GM23338 (cell line): Measurements from ENCODE around the gene ITFG1. TPM values are rescaled to one million over a fixed set of nuclear protein-coding genes. Genes with fewer than 3 reads are reported as not detected.
A peak's percentile ranks its signal among the peaks of the same experiment; 100 is the strongest.

ENCODE experiments used
- ATAC-seq: fragments of 200-7000 bp; cut with Tn5 transposase; 3 replicates; pipeline ENCODE4 v1.9.1; 2020
- DNase-seq: peaks from one replicate; pipeline ENCODE4 v3.0.0-alpha.2; 2015; ENCODE audit warnings: low spot score
- H2AFZ ChIP-seq: fragments of 200-600 bp; sonication (generic); 2 replicates; pipeline ENCODE4 v1.8.0; 2016; ENCODE audit warnings: antibody characterized with exemption, mild to moderate bottlenecking, moderate library complexity
- H3F3A ChIP-seq: fragments of 200-600 bp; sonication (generic); replicated peaks from 2 replicates; pipeline ENCODE4 v1.8.0; 2017; ENCODE audit warnings: antibody characterized with exemption, mixed run types, low read depth
- H3K27ac ChIP-seq: fragments of 200-600 bp; sonication (generic); 2 replicates; pipeline ENCODE4 v1.6.1; 2016; ENCODE audit warnings: low read depth
- H3K27me3 ChIP-seq: fragments of 200-600 bp; sonication (generic); 2 replicates; pipeline ENCODE4 v1.8.0; 2016; ENCODE audit warnings: mild to moderate bottlenecking, mixed run types, moderate library complexity; ENCODE audit not compliant: insufficient read depth
- H3K36me3 ChIP-seq: fragments of 200-600 bp; sonication (generic); 2 replicates; pipeline ENCODE4 v1.8.0; 2016; ENCODE audit warnings: mild to moderate bottlenecking; ENCODE audit not compliant: insufficient read depth
- H3K4me1 ChIP-seq: fragments of 200-600 bp; sonication (generic); 2 replicates; pipeline ENCODE4 v1.8.0; 2016; ENCODE audit warnings: mild to moderate bottlenecking, moderate library complexity; ENCODE audit not compliant: insufficient read depth
- H3K4me2 ChIP-seq: fragments of 200-600 bp; sonication (generic); 2 replicates; pipeline ENCODE4 v1.7.1; 2017; ENCODE audit warnings: mixed run types
- H3K4me3 ChIP-seq: fragments of 200-600 bp; sonication (generic); 2 replicates; pipeline ENCODE4 v1.6.1; 2016; ENCODE audit warnings: mixed run types
- H3K79me2 ChIP-seq: fragments of 200-600 bp; sonication (generic); replicated peaks from 2 replicates; pipeline ENCODE4 v1.8.0; 2017; ENCODE audit warnings: mild to moderate bottlenecking; ENCODE audit not compliant: insufficient read depth
- H3K9me2 ChIP-seq: fragments of 200-600 bp; sonication (generic); 2 replicates; pipeline ENCODE4 v1.8.0; 2017; ENCODE audit not compliant: insufficient read depth
- H4K20me1 ChIP-seq: fragments of 200-600 bp; sonication (generic); replicated peaks from 2 replicates; pipeline ENCODE4 v1.8.0; 2017; ENCODE audit warnings: mild to moderate bottlenecking; ENCODE audit not compliant: insufficient read depth
- H3K27ac Mint-ChIP-seq: 2 replicates; pipeline ENCODE4 v1.8.0; 2020; ENCODE audit warnings: inconsistent platforms, mild to moderate bottlenecking, moderate library complexity, mixed read lengths
- H3K27me3 Mint-ChIP-seq: 3 replicates; pipeline ENCODE4 v1.8.0; 2022; ENCODE audit warnings: low read depth, mild to moderate bottlenecking, moderate library complexity, mixed read lengths, inconsistent platforms; ENCODE audit not compliant: insufficient read depth, poor library complexity
- H3K36me3 Mint-ChIP-seq: 3 replicates; pipeline ENCODE4 v1.8.0; 2021; ENCODE audit warnings: low read depth, mild to moderate bottlenecking, inconsistent platforms, moderate library complexity, mixed read lengths
- H3K4me1 Mint-ChIP-seq: 3 replicates; pipeline ENCODE4 v1.8.0; 2020; ENCODE audit warnings: mild to moderate bottlenecking, inconsistent platforms, mixed read lengths
- H3K4me3 Mint-ChIP-seq: 3 replicates; pipeline ENCODE4 v1.8.0; 2021; ENCODE audit warnings: moderate library complexity, mild to moderate bottlenecking, inconsistent platforms, mixed read lengths
- H3K9me3 Mint-ChIP-seq: 3 replicates; pipeline ENCODE4 v1.8.0; 2020; ENCODE audit warnings: moderate library complexity, mild to moderate bottlenecking, inconsistent platforms, mixed read lengths
- CREB1 ChIP-seq: fragments of 250-450 bp; sonication (Bioruptor Pico); IDR thresholded peaks from 2 replicates; pipeline ENCODE4 v1.5.0; 2020; ENCODE audit warnings: low read depth, mild to moderate bottlenecking, moderate library complexity
- CTCF ChIP-seq, 2 experiments: fragments of 200-600 bp in 1 of 2; sonication (generic) in 1 of 2; conservative IDR thresholded peaks; 2 replicates each; pipeline versions ENCODE4 v1.5.1 to v1.6.1; 2016 to 2017; ENCODE audit warnings: antibody characterized with exemption in 2 of 2, low read depth in 2 of 2, mild to moderate bottlenecking in 2 of 2, moderate library complexity in 1 of 2
- ETS1 ChIP-seq: IDR thresholded peaks from 2 replicates; pipeline ENCODE4 v1.6.1; 2016; ENCODE audit warnings: antibody characterized with exemption
- EZH2 ChIP-seq: fragments of 200-600 bp; sonication (generic); IDR thresholded peaks from one replicate; pipeline ENCODE4 v1.8.0; 2017; ENCODE audit warnings: antibody characterized with exemption, mild to moderate bottlenecking, low read depth; ENCODE audit not compliant: unreplicated experiment
- EZH2phosphoT487 ChIP-seq: fragments of 200-600 bp; sonication (generic); IDR thresholded peaks from one replicate; pipeline ENCODE4 v1.8.1; 2018; ENCODE audit warnings: antibody characterized with exemption; ENCODE audit not compliant: unreplicated experiment
- JUNB ChIP-seq: IDR thresholded peaks from one replicate; pipeline ENCODE4 v1.6.1; 2016; ENCODE audit warnings: antibody characterized with exemption; ENCODE audit not compliant: unreplicated experiment
- NANOG ChIP-seq: IDR thresholded peaks from 2 replicates; pipeline ENCODE4 v1.6.1; 2016; ENCODE audit warnings: antibody characterized with exemption, borderline replicate concordance
- POLR2AphosphoS5 ChIP-seq: IDR thresholded peaks from 2 replicates; pipeline ENCODE4 v1.6.1; 2016; ENCODE audit warnings: antibody characterized with exemption, low read depth
- REST ChIP-seq: IDR thresholded peaks from one replicate; pipeline ENCODE4 v1.6.1; 2018; ENCODE audit warnings: antibody characterized with exemption; ENCODE audit not compliant: unreplicated experiment
- STAT1 ChIP-seq: IDR thresholded peaks from one replicate; pipeline ENCODE4 v1.6.1; 2016; ENCODE audit warnings: antibody characterized with exemption; ENCODE audit not compliant: unreplicated experiment
- ZNF114 ChIP-seq: fragments of 250-450 bp; sonication (Bioruptor Pico); IDR thresholded peaks from 2 replicates; pipeline ENCODE4 v1.5.0; 2020; ENCODE audit warnings: mild to moderate bottlenecking, moderate library complexity
- ZNF331 ChIP-seq: fragments of 250-450 bp; sonication (Bioruptor Pico); IDR thresholded peaks from 2 replicates; pipeline ENCODE4 v1.5.0; 2020; ENCODE audit warnings: low read depth, mild to moderate bottlenecking, moderate library complexity
- ZNF462 ChIP-seq: fragments of 250-450 bp; sonication (Bioruptor Pico); IDR thresholded peaks from 2 replicates; pipeline ENCODE4 v1.5.0; 2020; ENCODE audit warnings: mild to moderate bottlenecking, moderate library complexity
- polyA plus RNA-seq: library from polyadenylated mRNA; unstranded; fragments of >200 nt; fragmentation: Nextera tagmentation; extraction: Ambion mirVana; gene quantifications from 2 replicates; pipeline ENCODE4 v1.2.1, GENCODE V29; 2016
- total RNA-seq: library from RNA; depleted of rRNA; stranded (reverse); fragments of >200 nt; shearing (Covaris generic); gene quantifications from 2 replicates; pipeline ENCODE4 v1.2.3, GENCODE V29; 2014

The ITFG1 gene
- total and polyA plus RNA-seq, 2 experiments from 2014 or later = 18.5 to 26.9 TPM

- Histone ChIP-seq H3K27me3 (no peaks in the 10 kb centered on the region), H4K20me1 (no peaks in the 10 kb centered on the region), H2AFZ (no peak overlapping the region), H3K4me1 (no peaks in the 10 kb centered on the region), H3K79me2 (no peaks in the 10 kb centered on the region), H3K4me2 (no peak overlapping the region), H3K4me3 (no peak overlapping the region), H3F3A (no peaks in the 10 kb centered on the region), H3K27ac (no peak overlapping the region), H3K9me2 (no peaks in the 10 kb centered on the region), H3K36me3 (no peaks in the 10 kb centered on the region)
- H3K27me3 Mint-ChIP-seq = no peaks in the 10 kb centered on the region
- H3K36me3 Mint-ChIP-seq = no peaks in the 10 kb centered on the region
- H3K4me3 Mint-ChIP-seq = no peak overlapping the region
- no peak for TF ChIP-seq EZH2phosphoT487
- no peak for TF ChIP-seq ZNF462 (CRISPR knock-in tag)
- no peak for TF ChIP-seq POLR2AphosphoS5
- no peak for TF ChIP-seq JUNB
- TF ChIP-seq ETS1 = no peak
- TF ChIP-seq CREB1 (CRISPR knock-in tag) = no peak
- no peak for TF ChIP-seq STAT1
- no peak for TF ChIP-seq REST
- no peak for TF ChIP-seq CTCF (conservative IDR thresholded peaks at IDR 0.05; ENCODE audit: low read depth in 2 of 2)
- TF ChIP-seq ZNF331 = no peak
- TF ChIP-seq ZNF114 (CRISPR knock-in tag) = no peak
- TF ChIP-seq NANOG = no peak
- TF ChIP-seq EZH2 = no peak
- peaks cover 15% of the 10 kb centered on the region for H3K4me1 Mint-ChIP-seq
- DNase-seq (no peak), ATAC-seq (peak; percentile 63)
- H3K9me3 Mint-ChIP-seq = no peaks in the 10 kb centered on the region
- peak overlapping the region; percentile 75 for H3K27ac Mint-ChIP-seq
Observed at GRCh38 chr16:47386201-47386718, 74.6 kb downstream of the ITFG1 start.
